ENCODE data around the gene TRAF3IP1.
"Not testable (repeated sequence)": the region's sequence is repeated elsewhere in the genome, so short reads cannot be mapped to it uniquely, and the experiment has no call there.

TRAF3IP1 gene

GRCh38 chr2:238370823-238371372 lies 50.6 kb downstream of the TRAF3IP1 start:
- Histone ChIP-seq H3K4me3 (ENCODE audit: control insufficient read depth in 1 of 7, extremely low read depth in 1 of 7, insufficient read depth in 4 of 7, low read depth in 2 of 7, low read length in 6 of 7) (no peak overlapping the region), H3K27ac (ENCODE audit: insufficient read depth in 1 of 2, low read depth in 1 of 2, low read length in 2 of 2, poor library complexity in 1 of 2, severe bottlenecking in 2 of 2) (no peak overlapping the region)

GRCh38 chr2:238372277-238372676 lies 52.0 kb downstream of the TRAF3IP1 start:
- H3K36me3 ChIP-seq (ENCODE audit: control insufficient read depth in 4 of 4, insufficient read depth in 4 of 4, low read length in 3 of 4); H3K4me3 ChIP-seq (ENCODE audit: control insufficient read depth in 1 of 7, extremely low read depth in 1 of 7, insufficient read depth in 4 of 7, low read depth in 2 of 7, low read length in 6 of 7); H3K27ac ChIP-seq (ENCODE audit: insufficient read depth in 1 of 2, low read depth in 1 of 2, low read length in 2 of 2, poor library complexity in 1 of 2, severe bottlenecking in 2 of 2); H3K9me3 ChIP-seq (ENCODE audit: control extremely low read depth in 1 of 5, control insufficient read depth in 4 of 5, insufficient read depth in 2 of 5, low read depth in 1 of 5, low read length in 4 of 5); DNase-seq; H3K27me3 ChIP-seq (replicated peaks in 2 of 5; ENCODE audit: control insufficient read depth in 4 of 5, insufficient read depth in 5 of 5, low read length in 4 of 5); POLR2A ChIA-PET: not testable (repeated sequence)
- CTCF ChIA-PET: interaction anchor here (4.3 kb wide), 1 partner anchor 93 kb away, joined by 37 read pairs; no protein-coding TSS in a partner anchor
- WGBS (ENCODE audit: insufficient coverage): 100% methylated on average over 1 of the region's 3 CpGs
- peaks cover 1 to 30% (median 7%) of the 10 kb centered on the region in 4 experiments for H3K4me1 ChIP-seq (ENCODE audit: control extremely low read depth in 1 of 4, control insufficient read depth in 4 of 4, insufficient read depth in 4 of 4, low read length in 3 of 4)

More at GRCh38 chr2:238370823-238371372, 50.6 kb downstream of the TRAF3IP1 start:
- POLR2A ChIA-PET: interaction anchor here (0.5 kb wide), 1 partner anchor 66 kb away, joined by 3 read pairs; no protein-coding TSS in a partner anchor
- DNase-seq: peak; percentile 65 to 87 (median 84)
- H3K36me3 ChIP-seq (ENCODE audit: control insufficient read depth in 4 of 4, insufficient read depth in 4 of 4, low read length in 3 of 4): no peaks in the 10 kb centered on the region
- no peaks in the 10 kb centered on the region for H3K9me3 ChIP-seq (ENCODE audit: control extremely low read depth in 1 of 5, control insufficient read depth in 4 of 5, insufficient read depth in 2 of 5, low read depth in 1 of 5, low read length in 4 of 5)
- peaks cover 0 to 20% (median 0%) of the 10 kb centered on the region in 4 experiments for H3K4me1 ChIP-seq (ENCODE audit: control extremely low read depth in 1 of 4, control insufficient read depth in 4 of 4, insufficient read depth in 4 of 4, low read length in 3 of 4)
- CTCF ChIA-PET: interaction anchor here (0.6 to 4.3 kb wide), 27 partner anchors 9 to 414 kb away, joined by 3 to 37 read pairs (median 5); no protein-coding TSS in a partner anchor
- no peaks in the 10 kb centered on the region for H3K27me3 ChIP-seq (replicated peaks in 2 of 5; ENCODE audit: control insufficient read depth in 4 of 5, insufficient read depth in 5 of 5, low read length in 4 of 5)
- WGBS (ENCODE audit: insufficient coverage): 38% methylated on average over 9 of the region's 10 CpGs

- H3K4me3 ChIP-seq (ENCODE audit: control insufficient read depth in 1 of 7, extremely low read depth in 1 of 7, insufficient read depth in 4 of 7, low read depth in 2 of 7, low read length in 6 of 7): peak overlapping the region in 2 of 7 experiments; percentile 7 to 55
- ChIA-PET POLR2A (no interaction called here), CTCF (interaction anchor here (1.3 to 2.4 kb wide), 6 partner anchors 9 to 84 kb away, joined by 3 to 5 read pairs (median 4); no protein-coding TSS in a partner anchor)
- H3K36me3 ChIP-seq (ENCODE audit: control insufficient read depth in 4 of 4, insufficient read depth in 4 of 4, low read length in 3 of 4): no peaks in the 10 kb centered on the region
- peaks cover 9 to 48% (median 27%) of the 10 kb centered on the region in 4 experiments for H3K4me1 ChIP-seq (ENCODE audit: control extremely low read depth in 1 of 4, control insufficient read depth in 4 of 4, insufficient read depth in 4 of 4, low read length in 3 of 4)
- peaks cover 0 to 4% (median 0%) of the 10 kb centered on the region in 5 experiments for H3K9me3 ChIP-seq (ENCODE audit: control extremely low read depth in 1 of 5, control insufficient read depth in 4 of 5, insufficient read depth in 2 of 5, low read depth in 1 of 5, low read length in 4 of 5)
- H3K27me3 ChIP-seq (replicated peaks in 2 of 5; ENCODE audit: control insufficient read depth in 4 of 5, insufficient read depth in 5 of 5, low read length in 4 of 5): no peaks in the 10 kb centered on the region
- DNase-seq: peak; percentile 51 to 73 (median 72)
- 5% methylated on average over 6 of the region's 8 CpGs for whole genome bisulfite sequencing (ENCODE audit: insufficient coverage)
- H3K27ac ChIP-seq (ENCODE audit: insufficient read depth in 1 of 2, low read depth in 1 of 2, low read length in 2 of 2, poor library complexity in 1 of 2, severe bottlenecking in 2 of 2): no peak overlapping the region
These were observed 56.6 kb downstream of the TRAF3IP1 start for GRCh38 chr2:238376884-238377391.

- DNase-seq: no peak
- POLR2A ChIA-PET: interaction anchor here (0.5 kb wide), 1 partner anchor 132 kb away, joined by 3 read pairs; no protein-coding TSS in a partner anchor
- no peaks in the 10 kb centered on the region for H3K27me3 ChIP-seq (replicated peaks in 2 of 5; ENCODE audit: control insufficient read depth in 4 of 5, insufficient read depth in 5 of 5, low read length in 4 of 5)
- peaks cover 9 to 64% (median 31%) of the 10 kb centered on the region in 4 experiments for H3K4me1 ChIP-seq (ENCODE audit: control extremely low read depth in 1 of 4, control insufficient read depth in 4 of 4, insufficient read depth in 4 of 4, low read length in 3 of 4)
- WGBS (ENCODE audit: insufficient coverage): 95% methylated on average over 10 of the region's 11 CpGs
- H3K36me3 ChIP-seq (ENCODE audit: control insufficient read depth in 4 of 4, insufficient read depth in 4 of 4, low read length in 3 of 4): no peaks in the 10 kb centered on the region
- peak overlapping the region in 1 of 7 experiments; percentile 17 for H3K4me3 ChIP-seq (ENCODE audit: control insufficient read depth in 1 of 7, extremely low read depth in 1 of 7, insufficient read depth in 4 of 7, low read depth in 2 of 7, low read length in 6 of 7)
- peaks cover 0 to 5% (median 0%) of the 10 kb centered on the region in 5 experiments for H3K9me3 ChIP-seq (ENCODE audit: control extremely low read depth in 1 of 5, control insufficient read depth in 4 of 5, insufficient read depth in 2 of 5, low read depth in 1 of 5, low read length in 4 of 5)
- H3K27ac ChIP-seq (ENCODE audit: insufficient read depth in 1 of 2, low read depth in 1 of 2, low read length in 2 of 2, poor library complexity in 1 of 2, severe bottlenecking in 2 of 2): no peak overlapping the region
- CTCF ChIA-PET: interaction anchor here (1.0 to 2.4 kb wide), 6 partner anchors 14 to 82 kb away, joined by 3 to 5 read pairs (median 4); no protein-coding TSS in a partner anchor
These were observed 58.1 kb downstream of the TRAF3IP1 start for GRCh38 chr2:238378230-238379095.

- POLR2A ChIA-PET: interaction anchor here (0.5 kb wide), 1 partner anchor 133 kb away, joined by 3 read pairs; no protein-coding TSS in a partner anchor
- Histone ChIP-seq H3K27ac (ENCODE audit: insufficient read depth in 1 of 2, low read depth in 1 of 2, low read length in 2 of 2, poor library complexity in 1 of 2, severe bottlenecking in 2 of 2) (no peak overlapping the region), H3K4me1 (ENCODE audit: control extremely low read depth in 1 of 4, control insufficient read depth in 4 of 4, insufficient read depth in 4 of 4, low read length in 3 of 4) (peaks cover 9 to 64% (median 31%) of the 10 kb centered on the region in 4 experiments), H3K27me3 (replicated peaks in 2 of 5; ENCODE audit: control insufficient read depth in 4 of 5, insufficient read depth in 5 of 5, low read length in 4 of 5) (no peaks in the 10 kb centered on the region), H3K36me3 (ENCODE audit: control insufficient read depth in 4 of 4, insufficient read depth in 4 of 4, low read length in 3 of 4) (peaks cover 0 to 4% (median 0%) of the 10 kb centered on the region in 4 experiments), H3K9me3 (ENCODE audit: control extremely low read depth in 1 of 5, control insufficient read depth in 4 of 5, insufficient read depth in 2 of 5, low read depth in 1 of 5, low read length in 4 of 5) (peaks cover 0 to 9% (median 0%) of the 10 kb centered on the region in 5 experiments), H3K4me3 (ENCODE audit: control insufficient read depth in 1 of 7, extremely low read depth in 1 of 7, insufficient read depth in 4 of 7, low read depth in 2 of 7, low read length in 6 of 7) (peak overlapping the region in 3 of 7 experiments; percentile 9 to 32 (median 17))
- peak in 2 of 3 donors; percentile 60 to 67 for DNase-seq
- CTCF ChIA-PET: interaction anchor here (1.0 to 1.9 kb wide), 4 partner anchors 9 to 16 kb away, joined by 3 to 10 read pairs (median 4); no protein-coding TSS in a partner anchor
- 66% methylated on average over 12 of the region's 15 CpGs for WGBS (ENCODE audit: insufficient coverage)
These were observed 58.9 kb downstream of the TRAF3IP1 start for GRCh38 chr2:238379096-238379810.

GRCh38 chr2:238380336-238380735 lies 60.0 kb downstream of the TRAF3IP1 start:
- H3K9me3 ChIP-seq (ENCODE audit: control extremely low read depth in 1 of 5, control insufficient read depth in 4 of 5, insufficient read depth in 2 of 5, low read depth in 1 of 5, low read length in 4 of 5): peaks cover 0 to 9% (median 0%) of the 10 kb centered on the region in 5 experiments
- peaks cover 0 to 4% (median 0%) of the 10 kb centered on the region in 4 experiments for H3K36me3 ChIP-seq (ENCODE audit: control insufficient read depth in 4 of 4, insufficient read depth in 4 of 4, low read length in 3 of 4)
- no peak for DNase-seq
- ChIA-PET POLR2A (no interaction called here), CTCF (interaction anchor here (1.3 to 1.9 kb wide), 2 partner anchors 10 kb away, joined by 3 to 10 read pairs; no protein-coding TSS in a partner anchor)
- H3K27ac ChIP-seq (ENCODE audit: insufficient read depth in 1 of 2, low read depth in 1 of 2, low read length in 2 of 2, poor library complexity in 1 of 2, severe bottlenecking in 2 of 2): no peak overlapping the region
- 97% methylated on average over 3 of the region's 7 CpGs for WGBS (ENCODE audit: insufficient coverage)
- no peaks in the 10 kb centered on the region for H3K27me3 ChIP-seq (replicated peaks in 2 of 5; ENCODE audit: control insufficient read depth in 4 of 5, insufficient read depth in 5 of 5, low read length in 4 of 5)
- H3K4me1 ChIP-seq (ENCODE audit: control extremely low read depth in 1 of 4, control insufficient read depth in 4 of 4, insufficient read depth in 4 of 4, low read length in 3 of 4): peaks cover 9 to 64% (median 31%) of the 10 kb centered on the region in 4 experiments
- no peak overlapping the region for H3K4me3 ChIP-seq (ENCODE audit: control insufficient read depth in 1 of 7, extremely low read depth in 1 of 7, insufficient read depth in 4 of 7, low read depth in 2 of 7, low read length in 6 of 7)
